ENCODE data around the gene ARPP21. TPM values are rescaled to one million over a fixed set of nuclear protein-coding genes. Genes with fewer than 3 reads are reported as not detected.

The ARPP21 gene
- total RNA-seq, 1 experiment from 2014 or later: 10.2 TPM

- Histone ChIP-seq H3K4me3 (no peak overlapping the region), H3K4me1 (no peaks in the 10 kb centered on the region), H3K27me3 (no peaks in the 10 kb centered on the region), H3K27ac (no peak overlapping the region), H3K36me3 (no peaks in the 10 kb centered on the region), H3K9me3 (replicated peaks) (no peaks in the 10 kb centered on the region)
- DNase-seq: no peak
These were observed 108.8 kb downstream of the ARPP21 start for GRCh38 chr3:35748144-35748543.

- no peaks in the 10 kb centered on the region for H3K27me3 ChIP-seq
- no peak for DNase-seq
- H3K4me1 ChIP-seq: no peaks in the 10 kb centered on the region
- H3K4me3 ChIP-seq: no peak overlapping the region
- no peaks in the 10 kb centered on the region for H3K9me3 ChIP-seq (replicated peaks)
- H3K36me3 ChIP-seq: no peaks in the 10 kb centered on the region
- H3K27ac ChIP-seq: no peak overlapping the region
These were observed 111.9 kb downstream of the ARPP21 start for GRCh38 chr3:35751207-35751606.

GRCh38 chr3:35757991-35758757 is 118.8 kb downstream of the ARPP21 start:
- Histone ChIP-seq H3K4me3 (no peak overlapping the region), H3K9me3 (replicated peaks) (no peaks in the 10 kb centered on the region), H3K4me1 (no peaks in the 10 kb centered on the region), H3K27me3 (no peaks in the 10 kb centered on the region), H3K27ac (no peak overlapping the region), H3K36me3 (no peaks in the 10 kb centered on the region)
- no peak for DNase-seq

- H3K27me3 ChIP-seq: no peaks in the 10 kb centered on the region
- no peaks in the 10 kb centered on the region for H3K4me1 ChIP-seq
- H3K27ac ChIP-seq: no peak overlapping the region
- no peaks in the 10 kb centered on the region for H3K36me3 ChIP-seq
- no peaks in the 10 kb centered on the region for H3K9me3 ChIP-seq (replicated peaks)
- no peak for DNase-seq
- no peak overlapping the region for H3K4me3 ChIP-seq
These were observed 120.8 kb downstream of the ARPP21 start for GRCh38 chr3:35760146-35760545.

GRCh38 chr3:35761311-35761710 is 122.0 kb downstream of the ARPP21 start:
- Histone ChIP-seq H3K27ac (no peak overlapping the region), H3K27me3 (no peaks in the 10 kb centered on the region)
- no peak for DNase-seq

GRCh38 chr3:35772381-35773015 is 133.2 kb downstream of the ARPP21 start:
- H3K4me3 ChIP-seq: no peak overlapping the region
- DNase-seq: peak; percentile 42 to 66
- peaks cover 6% of the 10 kb centered on the region for H3K4me1 ChIP-seq
- H3K9me3 ChIP-seq (replicated peaks): no peaks in the 10 kb centered on the region
- H3K27me3 ChIP-seq: no peaks in the 10 kb centered on the region
- H3K27ac ChIP-seq: peak overlapping the region; percentile 49
- no peaks in the 10 kb centered on the region for H3K36me3 ChIP-seq

More at GRCh38 chr3:35761311-35761710, 122.0 kb downstream of the ARPP21 start:
- no peaks in the 10 kb centered on the region for H3K4me1 ChIP-seq
- no peak overlapping the region for H3K4me3 ChIP-seq
- H3K36me3 ChIP-seq: no peaks in the 10 kb centered on the region
- no peaks in the 10 kb centered on the region for H3K9me3 ChIP-seq (replicated peaks)

- Histone ChIP-seq H3K27ac (no peak overlapping the region), H3K27me3 (no peaks in the 10 kb centered on the region), H3K4me3 (no peak overlapping the region)
These were observed 134.1 kb downstream of the ARPP21 start for GRCh38 chr3:35773417-35773816.

GRCh38 chr3:35776346-35776745 is 137.0 kb downstream of the ARPP21 start:
- Histone ChIP-seq H3K36me3 (no peaks in the 10 kb centered on the region), H3K4me3 (no peak overlapping the region), H3K4me1 (peaks cover 6% of the 10 kb centered on the region), H3K9me3 (replicated peaks) (no peaks in the 10 kb centered on the region), H3K27ac (no peak overlapping the region), H3K27me3 (no peaks in the 10 kb centered on the region)
- DNase-seq: no peak

More at GRCh38 chr3:35773417-35773816, 134.1 kb downstream of the ARPP21 start:
- H3K4me1 ChIP-seq: peaks cover 6% of the 10 kb centered on the region
- H3K9me3 ChIP-seq (replicated peaks): no peaks in the 10 kb centered on the region
- no peaks in the 10 kb centered on the region for H3K36me3 ChIP-seq
- DNase-seq: no peak

- Histone ChIP-seq H3K27ac (no peak overlapping the region), H3K27me3 (no peaks in the 10 kb centered on the region), H3K4me3 (no peak overlapping the region), H3K4me1 (peaks cover 5% of the 10 kb centered on the region), H3K9me3 (replicated peaks) (no peaks in the 10 kb centered on the region), H3K36me3 (no peaks in the 10 kb centered on the region)
- no peak for DNase-seq
These were observed 137.7 kb downstream of the ARPP21 start for GRCh38 chr3:35777065-35777464.

- Histone ChIP-seq H3K9me3 (replicated peaks) (no peaks in the 10 kb centered on the region), H3K36me3 (no peaks in the 10 kb centered on the region), H3K27me3 (no peaks in the 10 kb centered on the region), H3K27ac (no peak overlapping the region), H3K4me3 (no peak overlapping the region), H3K4me1 (no peaks in the 10 kb centered on the region; the same call in 1 of the 2 replicates)
- DNase-seq: peak in 1 of 2 experiments; percentile 1
These were observed 138.5 kb downstream of the ARPP21 start for GRCh38 chr3:35777563-35778554.

- Histone ChIP-seq H3K27me3 (no peaks in the 10 kb centered on the region), H3K4me3 (no peak overlapping the region), H3K27ac (no peak overlapping the region), H3K9me3 (replicated peaks) (no peaks in the 10 kb centered on the region), H3K36me3 (no peaks in the 10 kb centered on the region), H3K4me1 (no peaks in the 10 kb centered on the region)
- DNase-seq: no peak
These were observed 140.3 kb downstream of the ARPP21 start for GRCh38 chr3:35779611-35780010.

- Histone ChIP-seq H3K4me3 (no peak overlapping the region), H3K4me1 (no peaks in the 10 kb centered on the region), H3K27ac (no peak overlapping the region), H3K27me3 (no peaks in the 10 kb centered on the region), H3K9me3 (replicated peaks) (no peaks in the 10 kb centered on the region), H3K36me3 (no peaks in the 10 kb centered on the region)
- no peak for DNase-seq
These were observed 141.5 kb downstream of the ARPP21 start for GRCh38 chr3:35780800-35781199.

GRCh38 chr3:35781558-35781957 is 142.2 kb downstream of the ARPP21 start:
- DNase-seq: no peak
- Histone ChIP-seq H3K4me3 (no peak overlapping the region), H3K36me3 (no peaks in the 10 kb centered on the region), H3K9me3 (replicated peaks) (no peaks in the 10 kb centered on the region), H3K27ac (no peak overlapping the region), H3K4me1 (no peaks in the 10 kb centered on the region), H3K27me3 (no peaks in the 10 kb centered on the region)

GRCh38 chr3:35782355-35782754 is 143.0 kb downstream of the ARPP21 start:
- H3K4me3 ChIP-seq: no peak overlapping the region
- no peak for DNase-seq
- H3K4me1 ChIP-seq: no peaks in the 10 kb centered on the region
- no peaks in the 10 kb centered on the region for H3K9me3 ChIP-seq (replicated peaks)
- no peaks in the 10 kb centered on the region for H3K27me3 ChIP-seq
- no peaks in the 10 kb centered on the region for H3K36me3 ChIP-seq
- H3K27ac ChIP-seq: no peak overlapping the region

GRCh38 chr3:35784169-35784568 is 144.8 kb downstream of the ARPP21 start:
- no peak for DNase-seq
- H3K36me3 ChIP-seq: no peaks in the 10 kb centered on the region
- no peaks in the 10 kb centered on the region for H3K27me3 ChIP-seq
- no peaks in the 10 kb centered on the region for H3K4me1 ChIP-seq
- H3K27ac ChIP-seq: no peak overlapping the region
- no peaks in the 10 kb centered on the region for H3K9me3 ChIP-seq (replicated peaks)
- H3K4me3 ChIP-seq: no peak overlapping the region

Data from SJCRH30 (cell line).